Effector memory CD4-positive, alpha-beta T cell (primary cell): Measurements from ENCODE around the gene TCF7L1.

Experiments
- DNase-seq, 3 donors: peaks; one replicate each; pipeline ENCODE4 v3.0.0-alpha.2; 2020
- H3K27ac ChIP-seq: 2 replicates; pipeline ENCODE4 v1.7.0; 2013; ENCODE audit warnings: mild to moderate bottlenecking, low read length, moderate library complexity; ENCODE audit not compliant: insufficient read depth, poor library complexity, severe bottlenecking
- H3K27me3 ChIP-seq: replicated peaks from 2 replicates; pipeline ENCODE4 v1.7.0; 2013; ENCODE audit warnings: mild to moderate bottlenecking, low read length; ENCODE audit not compliant: insufficient read depth, control insufficient read depth, poor library complexity, severe bottlenecking
- H3K36me3 ChIP-seq: 2 replicates; pipeline ENCODE4 v1.7.0; 2013; ENCODE audit warnings: mild to moderate bottlenecking, low read length, moderate library complexity; ENCODE audit not compliant: control insufficient read depth, insufficient read depth
- H3K4me1 ChIP-seq: 2 replicates; pipeline ENCODE4 v1.7.0; 2013; ENCODE audit warnings: low read length, mild to moderate bottlenecking; ENCODE audit not compliant: control insufficient read depth, insufficient read depth, poor library complexity, severe bottlenecking
- H3K4me3 ChIP-seq: 2 replicates; pipeline ENCODE4 v1.7.0; 2013; ENCODE audit warnings: low read length, low read depth, mild to moderate bottlenecking; ENCODE audit not compliant: insufficient read depth, poor library complexity, severe bottlenecking
- H3K9me3 ChIP-seq: 2 replicates; pipeline ENCODE4 v1.7.0; 2013; ENCODE audit warnings: mild to moderate bottlenecking, low read length, moderate library complexity; ENCODE audit not compliant: control insufficient read depth

TCF7L1 gene

DNA sequence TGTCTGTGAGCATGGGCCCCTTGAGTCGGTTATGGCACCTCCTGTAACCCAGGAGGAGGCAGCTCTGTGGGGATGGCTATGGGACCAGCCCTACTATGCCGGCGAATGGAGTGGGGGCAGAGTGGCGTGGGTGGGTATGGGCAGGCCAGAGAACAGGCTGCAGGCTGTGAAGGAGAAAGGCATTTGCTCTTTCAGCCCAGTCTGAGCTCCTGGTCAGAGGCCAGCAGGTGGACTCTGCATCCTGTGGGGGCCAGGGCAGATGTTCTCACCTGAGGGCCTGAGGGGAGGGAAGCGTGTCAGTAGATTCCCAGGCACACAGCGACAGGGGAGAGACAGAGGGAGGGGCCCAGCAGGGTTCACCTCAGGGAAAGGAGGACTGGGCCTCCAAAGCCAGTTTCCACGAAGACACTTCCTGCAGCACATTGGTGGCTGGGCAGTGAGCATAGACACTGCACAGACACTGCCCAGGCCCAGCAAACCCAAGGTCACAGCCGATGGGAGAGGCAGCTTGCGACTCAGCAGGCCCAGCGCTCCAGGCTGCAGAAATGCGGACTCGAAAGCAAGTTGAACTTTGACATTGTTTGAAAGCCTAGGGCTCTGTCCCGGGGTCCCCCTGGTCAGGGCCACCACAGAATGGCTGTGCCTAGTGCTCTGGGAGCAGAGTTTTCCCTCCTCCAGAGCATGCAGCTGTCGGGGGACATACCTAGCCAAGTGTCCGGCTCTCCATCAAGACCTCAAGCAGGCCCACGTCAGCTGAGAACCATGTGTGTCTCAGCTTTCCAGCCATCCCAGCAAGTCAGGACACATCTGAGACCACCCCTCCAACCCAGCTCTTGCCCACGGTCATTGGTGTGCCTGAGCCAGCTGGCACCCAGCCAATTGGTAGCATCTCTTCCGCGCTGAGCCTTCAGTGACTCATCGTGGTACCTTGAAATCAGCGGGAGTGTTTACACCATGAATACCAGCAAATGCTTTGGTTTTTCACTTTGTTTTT, 140.8 kb downstream of the TCF7L1 start:
- DNase-seq: no peak
- H3K4me1 ChIP-seq: no peaks in the 10 kb centered on the region
- H3K27me3 ChIP-seq: no peaks in the 10 kb centered on the region
- no peak overlapping the region for H3K27ac ChIP-seq
- H3K9me3 ChIP-seq: no peaks in the 10 kb centered on the region
- no peak overlapping the region for H3K4me3 ChIP-seq
- H3K36me3 ChIP-seq: no peaks in the 10 kb centered on the region

DNA sequence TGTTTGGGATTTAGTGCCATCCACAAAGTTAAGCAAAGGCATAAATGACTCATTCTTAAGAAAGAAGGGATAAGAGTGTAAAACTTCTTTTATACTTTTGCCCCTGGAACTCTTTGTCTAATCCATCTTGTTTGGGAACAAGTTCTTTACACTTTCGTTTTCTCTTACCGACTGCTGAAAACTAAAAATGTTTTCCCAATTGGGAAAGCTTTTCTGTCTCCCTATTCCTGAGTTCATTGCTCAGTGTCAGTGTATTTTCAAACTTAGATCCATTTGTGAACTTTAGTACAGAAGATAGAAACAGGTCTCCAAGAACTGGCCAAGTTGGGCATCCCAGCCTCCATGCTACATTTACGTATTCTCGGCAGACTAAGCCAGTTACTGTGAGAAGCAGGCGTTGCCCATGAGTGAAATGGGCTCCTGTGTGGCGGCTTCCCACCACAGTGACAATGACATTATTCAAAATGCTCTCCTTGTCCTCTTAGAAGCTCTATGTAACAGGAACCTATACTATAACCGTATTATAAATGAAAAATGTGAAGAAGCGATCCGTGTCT, 142.9 kb downstream of the TCF7L1 start:
- no peaks in the 10 kb centered on the region for H3K36me3 ChIP-seq
- no peak overlapping the region for H3K4me3 ChIP-seq
- H3K27ac ChIP-seq: no peak overlapping the region
- H3K9me3 ChIP-seq: no peaks in the 10 kb centered on the region
- H3K4me1 ChIP-seq: no peaks in the 10 kb centered on the region
- no peak for DNase-seq
- H3K27me3 ChIP-seq: no peaks in the 10 kb centered on the region

DNA sequence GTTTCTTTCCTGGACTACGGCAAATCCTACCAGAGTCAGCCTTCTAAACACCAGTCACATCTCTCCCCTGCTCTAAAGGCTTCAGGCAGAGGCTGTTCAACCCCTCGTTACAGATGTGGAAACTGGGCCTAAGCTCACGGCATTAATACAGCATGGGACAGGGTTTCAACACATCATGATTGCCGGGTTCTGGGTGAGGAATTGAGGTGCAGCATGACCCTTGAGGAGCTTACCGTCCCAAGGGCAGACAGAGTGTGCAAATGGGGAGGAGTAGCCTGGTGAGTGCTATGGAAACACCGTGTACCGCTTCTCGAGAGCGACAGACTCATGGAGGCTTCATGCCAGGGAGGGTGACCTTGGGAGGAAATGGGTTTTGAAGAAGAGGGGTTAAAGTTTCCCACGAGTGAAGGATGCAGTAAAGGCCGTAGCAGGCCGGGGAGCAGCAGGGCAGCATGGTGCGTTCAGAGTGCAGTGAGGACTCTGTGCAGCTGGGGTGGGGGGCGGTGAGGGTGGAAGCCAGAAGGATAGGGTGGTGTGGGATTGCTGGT, 143.5 kb downstream of the TCF7L1 start:
- no peak overlapping the region for H3K27ac ChIP-seq
- no peaks in the 10 kb centered on the region for H3K9me3 ChIP-seq
- no peaks in the 10 kb centered on the region for H3K36me3 ChIP-seq
- no peak overlapping the region for H3K4me3 ChIP-seq
- no peak for DNase-seq
- no peaks in the 10 kb centered on the region for H3K4me1 ChIP-seq
- no peaks in the 10 kb centered on the region for H3K27me3 ChIP-seq

DNA sequence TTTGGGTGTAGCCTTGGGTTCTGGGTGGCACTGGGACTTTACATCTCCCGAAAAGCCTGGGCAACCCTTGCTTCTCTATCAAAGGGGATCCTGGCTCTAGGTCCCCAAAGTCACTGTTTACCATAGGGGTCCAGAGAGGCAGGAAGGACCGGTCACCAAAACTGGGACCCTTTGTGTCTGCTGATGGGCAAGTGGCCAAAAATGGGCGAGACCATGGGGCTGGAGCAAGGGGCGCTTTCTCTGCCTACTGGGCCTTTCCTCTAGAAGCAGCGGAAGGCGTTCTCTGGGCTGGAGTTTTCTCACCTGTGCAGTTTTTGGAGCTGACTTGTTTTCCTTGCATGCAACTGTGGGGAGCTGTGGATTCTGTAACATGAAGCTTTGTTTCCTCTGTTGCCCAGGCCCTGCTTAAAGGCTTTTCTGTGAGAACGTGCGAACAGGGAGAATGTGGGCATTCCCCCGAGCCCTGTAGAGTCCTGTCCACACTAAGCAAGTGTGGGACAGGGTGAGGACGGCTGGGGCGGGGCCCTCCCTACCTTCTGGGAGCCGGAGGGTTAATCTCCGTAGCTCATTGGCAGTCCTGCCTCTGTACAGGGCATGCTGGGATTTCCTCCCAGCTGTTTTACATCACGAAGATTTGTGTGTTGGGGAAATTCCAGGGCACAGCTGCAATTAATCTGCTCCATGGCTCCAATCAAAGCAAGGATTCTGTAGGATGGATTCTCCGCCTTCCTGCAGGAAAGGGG, 144.4 kb downstream of the TCF7L1 start:
- Histone ChIP-seq H3K36me3 (no peaks in the 10 kb centered on the region), H3K27ac (no peak overlapping the region), H3K4me3 (no peak overlapping the region), H3K4me1 (no peaks in the 10 kb centered on the region), H3K27me3 (no peaks in the 10 kb centered on the region), H3K9me3 (no peaks in the 10 kb centered on the region)
- DNase-seq: no peak

DNA sequence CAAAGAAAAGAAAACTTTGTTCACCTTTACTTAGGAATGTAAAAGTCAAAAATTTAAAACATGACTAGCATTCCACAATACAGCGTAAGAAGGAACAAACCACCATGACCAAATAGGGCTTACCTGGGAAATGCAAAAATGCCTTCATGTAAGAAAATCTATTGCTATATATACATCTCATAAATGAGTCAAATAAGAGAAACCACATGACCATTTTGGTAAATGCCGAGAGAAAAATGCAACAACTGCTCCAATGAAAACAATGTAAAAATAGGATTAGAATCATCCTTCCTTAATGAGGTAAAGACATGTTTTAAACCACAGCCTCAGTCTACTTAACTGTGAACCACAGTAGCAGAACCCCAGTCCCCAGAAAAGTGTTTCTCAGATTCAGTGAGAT, 145.2 kb downstream of the TCF7L1 start:
- no peak for DNase-seq
- Histone ChIP-seq H3K27ac (no peak overlapping the region), H3K4me3 (no peak overlapping the region)

DNA sequence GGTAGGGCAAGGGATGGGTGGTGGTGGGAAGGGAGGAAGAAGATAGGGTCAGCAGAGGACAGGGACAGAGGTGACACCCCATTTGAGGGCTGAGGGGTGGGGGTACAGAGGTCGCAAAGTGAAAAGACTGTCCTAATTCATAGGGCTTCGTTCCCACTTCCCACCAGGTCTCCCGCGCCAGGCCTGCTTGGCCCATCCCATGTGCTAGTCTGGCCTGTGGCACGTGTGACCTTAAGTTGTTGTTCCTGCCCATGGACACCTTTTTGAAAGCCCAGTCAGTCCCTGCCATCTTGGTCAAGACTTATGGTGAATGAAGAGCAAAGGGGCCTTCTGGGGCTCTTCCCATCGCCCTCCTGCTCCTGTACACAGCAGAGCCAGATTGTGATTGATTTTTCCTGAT, 148.4 kb downstream of the TCF7L1 start:
- no peaks in the 10 kb centered on the region for H3K36me3 ChIP-seq
- no peaks in the 10 kb centered on the region for H3K27me3 ChIP-seq
- H3K27ac ChIP-seq: no peak overlapping the region
- no peaks in the 10 kb centered on the region for H3K4me1 ChIP-seq
- no peaks in the 10 kb centered on the region for H3K9me3 ChIP-seq
- DNase-seq: no peak
- no peak overlapping the region for H3K4me3 ChIP-seq

More for the DNA sequence above, 145.2 kb downstream of the TCF7L1 start:
- H3K4me1 ChIP-seq: no peaks in the 10 kb centered on the region
- H3K27me3 ChIP-seq: no peaks in the 10 kb centered on the region
- no peaks in the 10 kb centered on the region for H3K36me3 ChIP-seq
- H3K9me3 ChIP-seq: no peaks in the 10 kb centered on the region

DNA sequence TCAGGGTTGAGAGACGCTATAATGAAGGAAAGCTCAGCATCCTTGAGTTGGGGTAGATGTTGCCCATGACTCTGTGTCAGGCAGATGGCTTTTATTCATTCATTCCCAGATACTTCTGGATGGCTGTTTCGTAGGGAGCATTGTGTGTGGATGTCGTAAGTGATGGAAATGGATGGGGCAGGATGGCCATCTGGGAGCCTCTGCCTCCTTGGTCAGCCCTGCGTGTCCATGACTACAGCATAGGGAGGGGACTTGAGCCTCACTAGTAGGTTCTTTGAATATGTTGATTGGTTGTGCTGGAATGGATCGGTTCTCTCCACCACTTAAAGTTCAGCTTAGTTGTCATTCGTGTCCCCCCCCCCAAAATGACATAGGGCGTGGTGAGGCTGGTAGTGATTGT, 149.7 kb downstream of the TCF7L1 start:
- no peak overlapping the region for H3K27ac ChIP-seq
- no peaks in the 10 kb centered on the region for H3K9me3 ChIP-seq
- DNase-seq: no peak
- H3K4me1 ChIP-seq: no peaks in the 10 kb centered on the region
- no peaks in the 10 kb centered on the region for H3K27me3 ChIP-seq
- H3K36me3 ChIP-seq: no peaks in the 10 kb centered on the region
- no peak overlapping the region for H3K4me3 ChIP-seq

DNA sequence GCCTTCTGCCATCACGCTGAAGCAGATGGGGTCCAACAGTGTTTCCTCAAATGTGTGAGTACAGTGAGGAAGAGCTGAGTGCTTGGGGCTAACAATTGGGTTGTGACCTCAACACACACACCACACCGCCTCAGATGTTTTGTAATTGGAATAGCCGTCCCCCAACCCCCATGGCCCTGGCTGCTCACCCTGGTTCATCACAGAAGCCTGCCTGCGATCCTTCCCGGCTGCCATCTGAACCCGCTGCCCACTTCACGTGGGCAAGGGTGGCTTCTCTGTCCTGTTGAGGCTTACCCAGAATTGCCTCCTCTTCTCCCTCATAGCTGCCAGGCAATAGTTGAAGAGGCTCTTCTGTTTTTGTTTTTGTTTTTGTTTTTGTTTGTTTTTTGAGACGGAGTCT, 150.4 kb downstream of the TCF7L1 start:
- Histone ChIP-seq H3K4me3 (no peak overlapping the region), H3K4me1 (no peaks in the 10 kb centered on the region), H3K27ac (no peak overlapping the region), H3K36me3 (no peaks in the 10 kb centered on the region), H3K9me3 (no peaks in the 10 kb centered on the region), H3K27me3 (no peaks in the 10 kb centered on the region)
- no peak for DNase-seq

DNA sequence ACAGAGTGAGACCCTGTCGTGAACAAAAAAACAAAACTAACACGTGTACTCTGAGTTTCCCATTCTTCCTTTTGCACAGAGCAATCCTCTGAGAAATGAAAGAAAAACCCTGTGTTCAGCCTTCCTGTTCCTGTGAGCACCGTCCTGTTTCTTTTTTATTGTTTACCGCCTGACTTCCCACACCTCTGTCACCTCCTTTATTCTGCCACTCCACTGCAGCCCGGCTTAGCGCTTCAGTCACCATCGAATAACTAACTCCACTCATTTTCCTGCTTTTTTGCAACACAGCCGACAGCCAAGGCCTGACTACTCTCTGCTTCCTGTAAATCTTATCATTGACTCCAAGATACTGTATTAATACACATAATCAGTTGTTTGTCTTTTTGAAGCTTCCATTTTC, 153.7 kb downstream of the TCF7L1 start:
- DNase-seq: no peak

More for the DNA sequence above, 153.7 kb downstream of the TCF7L1 start:
- Histone ChIP-seq H3K4me1 (peaks cover 2% of the 10 kb centered on the region), H3K9me3 (no peaks in the 10 kb centered on the region), H3K36me3 (no peaks in the 10 kb centered on the region), H3K27me3 (no peaks in the 10 kb centered on the region), H3K4me3 (no peak overlapping the region), H3K27ac (no peak overlapping the region)
